Measurements from ENCODE around the gene CRTC3.

The CRTC3 gene

DNA sequence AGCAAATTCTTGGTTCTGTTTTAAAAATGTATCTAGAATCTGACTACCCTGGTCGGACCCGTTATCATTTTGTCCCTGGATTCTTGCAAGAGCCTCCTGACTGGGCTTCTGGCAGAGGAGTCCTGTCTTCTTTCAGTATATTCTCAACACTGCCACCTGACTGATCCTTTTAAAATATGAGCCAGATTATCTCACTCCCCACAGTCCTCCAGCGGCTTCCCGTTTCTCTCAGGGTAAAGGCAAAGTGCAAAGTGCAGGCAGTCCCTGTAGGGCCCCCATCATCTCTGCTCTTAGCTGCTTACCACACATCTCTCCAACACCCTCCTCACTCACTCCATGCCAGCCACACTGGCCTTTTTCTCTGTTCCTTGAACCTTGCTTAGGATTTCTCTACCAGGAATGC is 28.4 kb downstream of the CRTC3 start:
- DNase-seq (ENCODE audit: extremely low spot score): no peak

GRCh38 chr15:90559119-90559518 is 29.4 kb downstream of the CRTC3 start:
- DNase-seq (ENCODE audit: extremely low spot score): no peak
- TF ChIP-seq L3MBTL2 (conservative IDR thresholded peaks at IDR 0.05) (no peak), FOXM1 (IDR thresholded peaks at IDR 0.05; ENCODE audit: borderline replicate concordance) (no peak), HDGF (IDR thresholded peaks at IDR 0.05; ENCODE audit: borderline replicate concordance) (no peak), CTBP1 (IDR thresholded peaks at IDR 0.05; ENCODE audit: borderline replicate concordance) (no peak), FOXK2 (IDR thresholded peaks at IDR 0.05) (no peak), LEF1 (IDR thresholded peaks at IDR 0.05; ENCODE audit: borderline replicate concordance) (no peak), ELF4 (IDR thresholded peaks at IDR 0.05) (no peak), BHLHE40 (IDR thresholded peaks at IDR 0.05; ENCODE audit: borderline replicate concordance) (no peak)
- TF ChIP-seq, protein P1, sequence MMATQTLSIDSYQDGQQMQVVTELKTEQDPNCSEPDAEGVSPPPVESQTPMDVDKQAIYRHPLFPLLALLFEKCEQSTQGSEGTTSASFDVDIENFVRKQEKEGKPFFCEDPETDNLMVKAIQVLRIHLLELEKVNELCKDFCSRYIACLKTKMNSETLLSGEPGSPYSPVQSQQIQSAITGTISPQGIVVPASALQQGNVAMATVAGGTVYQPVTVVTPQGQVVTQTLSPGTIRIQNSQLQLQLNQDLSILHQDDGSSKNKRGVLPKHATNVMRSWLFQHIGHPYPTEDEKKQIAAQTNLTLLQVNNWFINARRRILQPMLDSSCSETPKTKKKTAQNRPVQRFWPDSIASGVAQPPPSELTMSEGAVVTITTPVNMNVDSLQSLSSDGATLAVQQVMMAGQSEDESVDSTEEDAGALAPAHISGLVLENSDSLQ (IDR thresholded peaks at IDR 0.05): no peak
- ChIA-PET POLR2A (no interaction called here), CTCF (no interaction called here)

More for the DNA sequence above, 28.4 kb downstream of the CRTC3 start:
- TF ChIP-seq ZNF384 (IDR thresholded peaks at IDR 0.05) (no peak), FOXA1 (IDR thresholded peaks at IDR 0.05) (no peak)
- POLR2A ChIA-PET: no interaction called here
- CTCF ChIA-PET: interaction anchor here (1.3 kb wide), 1 partner anchor 16 kb away, joined by 3 read pairs; no protein-coding TSS in a partner anchor

DNA sequence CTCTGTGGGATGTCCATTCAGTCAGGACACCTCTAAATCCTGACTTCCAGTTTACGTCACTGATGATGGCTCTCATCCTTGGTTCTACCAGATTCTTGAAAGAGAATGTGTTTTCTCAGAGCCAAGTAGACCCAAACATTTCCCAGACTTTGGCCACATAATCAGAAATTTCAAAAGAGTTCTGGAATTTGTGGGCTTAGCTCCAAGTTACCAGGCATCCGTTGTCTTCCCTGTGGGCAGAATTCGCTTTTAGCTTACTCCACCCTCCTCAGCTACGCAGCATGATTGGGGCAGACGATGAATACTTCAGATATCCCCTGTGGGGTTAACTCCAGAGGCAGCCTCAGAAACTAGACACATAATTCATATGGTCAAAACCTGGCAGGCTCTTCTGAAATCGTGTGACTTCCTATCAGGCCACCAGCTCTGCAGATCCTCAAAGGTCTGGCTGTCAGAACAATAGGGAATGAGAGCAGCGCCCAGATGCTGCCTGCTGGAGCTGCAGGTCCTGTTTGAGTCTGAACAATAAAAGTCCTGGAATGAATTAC is 30.6 kb downstream of the CRTC3 start:
- TF ChIP-seq FOXK2 (IDR thresholded peaks at IDR 0.05) (no peak), HDGF (IDR thresholded peaks at IDR 0.05; ENCODE audit: borderline replicate concordance) (no peak), NFRKB (IDR thresholded peaks at IDR 0.05) (no peak), ZNF384 (IDR thresholded peaks at IDR 0.05) (no peak), LEF1 (IDR thresholded peaks at IDR 0.05; ENCODE audit: borderline replicate concordance) (no peak), CTBP1 (IDR thresholded peaks at IDR 0.05; ENCODE audit: borderline replicate concordance) (no peak), L3MBTL2 (conservative IDR thresholded peaks at IDR 0.05) (no peak), FOXA1 (IDR thresholded peaks at IDR 0.05) (no peak), ARNT (IDR thresholded peaks at IDR 0.05) (no peak), FOXM1 (IDR thresholded peaks at IDR 0.05; ENCODE audit: borderline replicate concordance) (no peak), SP1 (IDR thresholded peaks at IDR 0.05) (no peak), SUZ12 (IDR thresholded peaks at IDR 0.05) (no peak), TARDBP (IDR thresholded peaks at IDR 0.05) (no peak)
- TF ChIP-seq, protein P1 (IDR thresholded peaks at IDR 0.05): no peak
- DNase-seq (ENCODE audit: extremely low spot score): no peak
- POLR2A ChIA-PET: interaction anchor here (0.7 kb wide), 1 partner anchor 23 kb away, joined by 3 read pairs; no protein-coding TSS in a partner anchor
- CTCF ChIA-PET: interaction anchor here (1.1 kb wide), 1 partner anchor 241 kb away, joined by 3 read pairs; no protein-coding TSS in a partner anchor

GRCh38 chr15:90561344-90562244 is 31.9 kb downstream of the CRTC3 start:
- POLR2A ChIA-PET: interaction anchor here (1.3 kb wide), 1 partner anchor 31 kb away, joined by 4 read pairs; the partner anchor contains the start of gene CRTC3
- TF ChIP-seq BHLHE40 (IDR thresholded peaks at IDR 0.05; ENCODE audit: borderline replicate concordance) (no peak), FOXK2 (IDR thresholded peaks at IDR 0.05) (no peak), FOXM1 (IDR thresholded peaks at IDR 0.05; ENCODE audit: borderline replicate concordance) (no peak), HDGF (IDR thresholded peaks at IDR 0.05; ENCODE audit: borderline replicate concordance) (no peak), ELF4 (IDR thresholded peaks at IDR 0.05) (no peak), ZNF384 (IDR thresholded peaks at IDR 0.05) (no peak), LEF1 (IDR thresholded peaks at IDR 0.05; ENCODE audit: borderline replicate concordance) (no peak), TARDBP (IDR thresholded peaks at IDR 0.05) (no peak)
- TF ChIP-seq, protein P1 (IDR thresholded peaks at IDR 0.05): no peak
- DNase-seq (ENCODE audit: extremely low spot score): no peak
- CTCF ChIA-PET: interaction anchor here (0.8 kb wide), 1 partner anchor 27 kb away, joined by 3 read pairs; no protein-coding TSS in a partner anchor

- POLR2A ChIA-PET: no interaction called here
- CTCF ChIA-PET: interaction anchor here (0.6 kb wide), 1 partner anchor 48 kb away, joined by 4 read pairs; no protein-coding TSS in a partner anchor
- DNase-seq (ENCODE audit: extremely low spot score): no peak
- TF ChIP-seq ELF4 (IDR thresholded peaks at IDR 0.05): no peak
- TF ChIP-seq ZNF384 (IDR thresholded peaks at IDR 0.05): no peak
- TF ChIP-seq, protein P1 (IDR thresholded peaks at IDR 0.05): no peak
- TF ChIP-seq FOXA1 (IDR thresholded peaks at IDR 0.05): no peak
- no peak for TF ChIP-seq L3MBTL2 (conservative IDR thresholded peaks at IDR 0.05)
- TF ChIP-seq FOXK2 (IDR thresholded peaks at IDR 0.05): no peak
Observed at GRCh38 chr15:90562669-90563068, 32.9 kb downstream of the CRTC3 start.
